IPS-18c (cell line): Measurements from ENCODE around the gene EDN1.

Experiments
- H3K4me3 ChIP-seq: 2 replicates; pipeline ENCODE4 v1.7.0; 2013; ENCODE audit warnings: low read depth, mild to moderate bottlenecking, low read length, moderate library complexity; ENCODE audit not compliant: insufficient read depth
- H3K9me3 ChIP-seq: one replicate; pipeline ENCODE4 v1.6.1; 2013; ENCODE audit warnings: mild to moderate bottlenecking, low read length, moderate library complexity; ENCODE audit not compliant: control insufficient read depth, insufficient read depth

The EDN1 gene

DNA sequence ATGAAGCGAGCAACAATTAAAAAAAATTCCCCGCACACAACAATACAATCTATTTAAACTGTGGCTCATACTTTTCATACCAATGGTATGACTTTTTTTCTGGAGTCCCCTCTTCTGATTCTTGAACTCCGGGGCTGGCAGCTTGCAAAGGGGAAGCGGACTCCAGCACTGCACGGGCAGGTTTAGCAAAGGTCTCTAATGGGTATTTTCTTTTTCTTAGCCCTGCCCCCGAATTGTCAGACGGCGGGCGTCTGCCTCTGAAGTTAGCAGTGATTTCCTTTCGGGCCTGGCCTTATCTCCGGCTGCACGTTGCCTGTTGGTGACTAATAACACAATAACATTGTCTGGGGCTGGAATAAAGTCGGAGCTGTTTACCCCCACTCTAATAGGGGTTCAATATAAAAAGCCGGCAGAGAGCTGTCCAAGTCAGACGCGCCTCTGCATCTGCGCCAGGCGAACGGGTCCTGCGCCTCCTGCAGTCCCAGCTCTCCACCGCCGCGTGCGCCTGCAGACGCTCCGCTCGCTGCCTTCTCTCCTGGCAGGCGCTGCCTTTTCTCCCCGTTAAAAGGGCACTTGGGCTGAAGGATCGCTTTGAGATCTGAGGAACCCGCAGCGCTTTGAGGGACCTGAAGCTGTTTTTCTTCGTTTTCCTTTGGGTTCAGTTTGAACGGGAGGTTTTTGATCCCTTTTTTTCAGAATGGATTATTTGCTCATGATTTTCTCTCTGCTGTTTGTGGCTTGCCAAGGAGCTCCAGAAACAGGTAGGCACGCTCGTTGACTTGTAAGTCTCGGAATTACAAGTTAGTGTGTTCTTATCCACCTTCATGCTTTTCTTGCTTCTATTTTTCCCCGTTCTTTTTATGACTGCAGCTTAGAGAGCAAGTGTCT is at the start of gene EDN1:
Gene EDN1 (plus strand): TSS at position 429 of the 888 bp plus-strand sequence. CDS start 269 bp downstream, at position 698.
- Histone ChIP-seq H3K4me3 (peak within 1 kb of the TSS; percentile 57), H3K9me3 (no peaks in the 10 kb centered on the region)

DNA sequence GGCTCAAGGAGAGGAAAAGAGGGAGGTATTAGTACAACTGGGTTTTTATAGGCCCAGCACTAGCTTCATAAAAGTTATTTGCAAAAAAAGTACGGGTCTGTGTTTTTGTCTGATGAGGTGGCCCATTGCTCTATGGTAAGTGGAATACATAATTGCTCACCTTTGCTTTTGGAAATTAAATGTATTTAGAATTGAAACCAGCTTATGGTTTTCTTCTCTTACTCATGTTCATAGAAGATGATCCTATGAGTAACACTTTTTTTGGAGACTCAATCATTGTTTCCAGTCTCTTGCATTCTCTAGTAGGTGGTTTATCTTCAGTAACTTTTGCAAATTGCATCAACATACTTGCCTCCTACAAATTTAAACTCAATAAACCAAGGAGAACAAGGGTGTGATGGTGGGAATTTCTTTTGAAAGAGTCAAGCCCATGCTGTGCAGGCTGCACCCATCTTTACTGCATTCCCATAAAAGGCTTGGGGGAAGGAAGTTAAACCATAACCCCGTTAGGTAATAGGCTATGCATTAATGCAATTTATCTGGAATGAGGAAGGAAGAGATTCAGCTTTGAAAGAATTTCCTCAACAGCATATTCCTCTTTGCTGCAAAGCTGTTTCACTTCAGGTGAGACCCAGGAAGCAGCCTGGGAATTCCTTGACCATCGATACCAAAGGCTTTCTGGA is 48.5 kb upstream of the EDN1 start:
- Histone ChIP-seq H3K4me3 (no peak overlapping the region), H3K9me3 (no peaks in the 10 kb centered on the region)

DNA sequence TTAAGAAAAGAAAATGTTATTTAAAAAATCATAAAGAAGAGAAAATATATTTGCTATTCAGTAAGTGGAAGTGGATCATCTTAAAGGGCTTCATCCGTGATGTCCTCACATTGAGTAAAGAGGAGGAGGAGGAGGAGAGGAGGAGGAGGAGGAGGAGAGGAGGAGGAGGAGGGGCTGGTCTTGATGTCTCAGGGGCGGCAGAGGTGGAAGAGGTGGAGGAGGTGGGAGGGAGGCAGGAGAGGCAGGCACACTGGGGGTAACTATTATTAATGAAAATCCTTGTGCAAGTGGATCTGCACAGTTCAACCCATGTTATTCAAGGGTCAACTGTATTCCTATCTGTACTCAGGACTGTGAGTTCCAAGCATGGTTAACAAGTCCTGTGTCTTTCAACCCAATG is 47.0 kb upstream of the EDN1 start:
- Histone ChIP-seq H3K9me3 (no peaks in the 10 kb centered on the region), H3K4me3 (no peak overlapping the region)

DNA sequence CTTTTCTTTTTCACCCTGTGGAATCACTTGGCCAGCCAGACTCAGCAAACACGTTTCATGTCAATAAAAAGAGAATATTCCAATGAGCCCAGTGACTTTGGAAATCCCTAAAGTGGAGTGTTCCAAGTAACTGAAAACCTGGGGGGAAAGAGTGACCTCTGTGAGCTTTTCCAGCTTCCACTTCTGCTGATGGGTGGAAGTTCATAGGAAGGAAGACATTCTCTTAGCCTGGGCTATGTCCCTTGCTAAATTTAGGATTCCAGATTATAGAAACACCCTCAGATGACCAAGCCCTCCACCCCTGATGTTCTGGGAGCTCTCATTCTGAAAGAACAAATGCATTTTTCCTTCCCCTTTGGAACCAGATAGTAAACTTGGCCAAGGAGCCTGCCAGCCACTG is 44.8 kb upstream of the EDN1 start:
- no peaks in the 10 kb centered on the region for H3K9me3 ChIP-seq
- no peak overlapping the region for H3K4me3 ChIP-seq

DNA sequence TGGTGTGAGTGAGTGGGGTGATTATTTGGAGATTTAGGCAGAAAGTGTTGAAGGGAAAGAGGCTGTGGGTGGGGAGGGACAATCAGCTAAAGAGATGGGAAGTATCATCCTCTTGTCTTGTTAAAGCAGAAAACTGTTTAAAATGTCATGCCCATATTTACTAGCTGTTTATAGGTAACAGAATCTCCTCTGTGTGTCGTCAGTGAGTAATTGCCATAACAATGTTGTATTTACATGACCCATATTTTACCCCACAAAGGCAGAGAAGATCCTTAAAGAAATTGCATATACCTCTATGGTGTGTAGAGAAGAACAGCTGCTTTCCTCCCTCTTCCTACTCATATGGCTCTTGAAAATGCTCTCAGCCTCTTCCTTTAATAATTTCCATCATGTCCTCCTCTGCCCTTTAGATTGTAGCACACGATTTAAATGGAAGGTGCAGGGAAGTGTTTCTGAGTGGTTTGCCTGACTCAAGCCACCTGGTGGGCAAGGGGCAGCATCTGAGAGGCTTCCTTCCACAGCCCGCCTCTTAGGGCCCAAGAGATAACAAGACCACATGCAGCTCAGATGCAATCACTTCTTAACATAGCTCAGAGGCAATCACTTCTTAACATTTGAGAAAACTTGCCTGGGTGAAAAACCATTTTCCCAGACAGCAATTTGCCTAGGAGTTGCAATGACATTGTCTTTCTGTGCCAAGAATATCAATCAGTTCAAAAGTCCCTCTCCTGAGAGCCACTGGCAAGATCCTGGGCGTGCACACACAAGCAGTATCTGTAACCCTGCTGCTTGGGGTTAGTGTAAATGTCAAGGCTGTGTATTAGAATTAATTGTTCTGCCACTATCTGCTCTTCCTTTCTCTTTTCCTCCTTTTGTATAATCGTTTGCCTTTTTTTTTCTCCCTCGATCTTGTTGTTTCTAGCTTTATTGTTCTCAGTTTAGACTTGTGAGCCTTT is 44.1 kb upstream of the EDN1 start:
- no peak overlapping the region for H3K4me3 ChIP-seq
- H3K9me3 ChIP-seq, result no peaks in the 10 kb centered on the region

DNA sequence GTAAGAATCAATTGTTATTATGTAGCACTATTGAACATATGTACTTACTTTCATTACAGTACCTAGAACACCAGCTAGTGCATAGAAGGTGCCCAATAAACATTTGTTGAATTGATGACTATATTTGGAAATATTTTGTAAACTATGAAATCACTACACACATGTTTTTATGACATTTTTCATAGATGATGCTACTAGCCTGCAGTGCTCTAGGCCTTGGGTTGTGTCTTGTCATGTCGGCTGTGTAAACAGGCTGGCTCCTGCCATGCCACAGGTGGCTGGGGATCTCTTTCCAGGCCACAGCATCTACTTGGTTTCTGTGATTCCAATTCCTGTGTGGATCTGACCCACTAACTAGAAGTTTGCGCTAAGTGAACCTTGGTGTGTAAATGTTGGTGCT is 43.3 kb upstream of the EDN1 start:
- Histone ChIP-seq H3K9me3 (no peaks in the 10 kb centered on the region), H3K4me3 (no peak overlapping the region)

GRCh38 chr6:12249541-12250382 is 40.4 kb upstream of the EDN1 start:
- Histone ChIP-seq H3K4me3 (no peak overlapping the region), H3K9me3 (no peaks in the 10 kb centered on the region)

- H3K4me3 ChIP-seq, result no peak overlapping the region
- no peaks in the 10 kb centered on the region for H3K9me3 ChIP-seq
These were observed 39.8 kb upstream of the EDN1 start for GRCh38 chr6:12250383-12250770.

DNA sequence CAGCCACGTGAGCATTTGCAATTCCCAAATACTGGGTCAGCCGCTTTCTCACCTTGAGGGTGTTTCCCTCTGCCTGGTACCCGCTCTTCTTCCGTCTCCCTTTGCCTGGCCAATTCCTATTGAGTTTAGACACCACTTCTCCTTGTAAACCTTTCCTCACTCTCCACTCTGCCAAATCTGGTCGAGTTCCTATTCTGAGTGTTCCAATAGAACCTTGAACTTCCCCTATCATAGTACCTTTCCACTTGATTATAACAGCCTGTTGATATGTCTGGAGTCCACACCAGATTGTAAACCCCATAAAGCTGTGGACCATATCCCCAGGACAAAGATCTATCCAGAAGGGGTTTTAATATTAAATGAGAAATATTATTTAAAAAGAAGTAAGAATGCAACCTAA is 36.0 kb upstream of the EDN1 start:
- no peaks in the 10 kb centered on the region for H3K9me3 ChIP-seq

DNA sequence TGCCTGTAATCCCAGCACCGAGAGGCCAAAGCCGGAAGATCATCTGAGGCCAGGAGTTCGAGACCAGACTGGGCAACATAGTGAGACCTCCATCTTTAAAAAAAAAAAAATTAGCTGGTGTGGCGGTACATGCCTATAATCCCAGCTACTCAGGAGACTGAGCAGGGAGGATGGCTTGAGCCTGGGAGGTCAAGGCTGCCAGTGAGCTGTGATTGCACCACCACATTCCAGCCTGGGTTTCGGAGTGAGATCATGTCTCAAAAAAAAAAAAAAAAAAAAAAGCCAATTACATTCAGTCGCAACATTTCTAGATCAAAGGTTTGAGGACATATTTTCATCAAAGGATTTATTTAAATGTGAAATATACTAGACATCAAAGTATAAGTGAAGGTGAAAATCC is 32.0 kb upstream of the EDN1 start:
- Histone ChIP-seq H3K9me3 (no peaks in the 10 kb centered on the region), H3K4me3 (no peak overlapping the region)

More for the DNA sequence above, 36.0 kb upstream of the EDN1 start:
- H3K4me3 ChIP-seq, result no peak overlapping the region

- no peak overlapping the region for H3K4me3 ChIP-seq
- no peaks in the 10 kb centered on the region for H3K9me3 ChIP-seq
These were observed 31.5 kb upstream of the EDN1 start for GRCh38 chr6:12258591-12259075.

DNA sequence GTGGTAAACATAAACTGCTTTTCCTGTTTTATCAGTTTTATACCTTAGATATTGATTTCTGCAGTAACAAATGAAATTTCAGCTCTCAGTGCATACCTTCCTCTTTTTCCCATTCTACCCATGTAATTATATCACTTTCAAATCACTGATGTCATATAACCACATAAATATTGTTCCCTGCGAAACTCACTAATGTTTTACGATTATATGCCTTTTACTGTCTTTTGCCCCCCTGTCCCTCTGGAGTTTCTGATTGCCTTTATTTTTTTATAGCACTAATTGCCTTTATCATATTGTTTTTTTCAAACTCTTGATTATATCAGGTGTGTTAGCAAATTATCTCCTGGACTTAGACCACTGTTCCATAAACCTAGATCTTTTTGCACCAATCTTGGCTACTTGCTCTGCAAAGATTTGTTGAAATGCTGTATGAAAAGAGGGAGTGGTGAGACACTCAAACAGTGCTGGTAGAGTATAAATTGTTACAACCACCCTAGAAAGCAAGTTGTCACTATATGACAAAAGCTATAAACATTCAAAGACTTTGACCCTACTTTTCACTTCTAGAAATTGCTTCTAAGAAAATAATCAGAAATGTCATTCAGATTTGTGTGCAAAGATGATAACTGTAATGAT is 29.6 kb upstream of the EDN1 start:
- Histone ChIP-seq H3K9me3 (no peaks in the 10 kb centered on the region), H3K4me3 (no peak overlapping the region)

GRCh38 chr6:12261502-12261901 is 28.7 kb upstream of the EDN1 start:
- no peak overlapping the region for H3K4me3 ChIP-seq
- no peaks in the 10 kb centered on the region for H3K9me3 ChIP-seq

DNA sequence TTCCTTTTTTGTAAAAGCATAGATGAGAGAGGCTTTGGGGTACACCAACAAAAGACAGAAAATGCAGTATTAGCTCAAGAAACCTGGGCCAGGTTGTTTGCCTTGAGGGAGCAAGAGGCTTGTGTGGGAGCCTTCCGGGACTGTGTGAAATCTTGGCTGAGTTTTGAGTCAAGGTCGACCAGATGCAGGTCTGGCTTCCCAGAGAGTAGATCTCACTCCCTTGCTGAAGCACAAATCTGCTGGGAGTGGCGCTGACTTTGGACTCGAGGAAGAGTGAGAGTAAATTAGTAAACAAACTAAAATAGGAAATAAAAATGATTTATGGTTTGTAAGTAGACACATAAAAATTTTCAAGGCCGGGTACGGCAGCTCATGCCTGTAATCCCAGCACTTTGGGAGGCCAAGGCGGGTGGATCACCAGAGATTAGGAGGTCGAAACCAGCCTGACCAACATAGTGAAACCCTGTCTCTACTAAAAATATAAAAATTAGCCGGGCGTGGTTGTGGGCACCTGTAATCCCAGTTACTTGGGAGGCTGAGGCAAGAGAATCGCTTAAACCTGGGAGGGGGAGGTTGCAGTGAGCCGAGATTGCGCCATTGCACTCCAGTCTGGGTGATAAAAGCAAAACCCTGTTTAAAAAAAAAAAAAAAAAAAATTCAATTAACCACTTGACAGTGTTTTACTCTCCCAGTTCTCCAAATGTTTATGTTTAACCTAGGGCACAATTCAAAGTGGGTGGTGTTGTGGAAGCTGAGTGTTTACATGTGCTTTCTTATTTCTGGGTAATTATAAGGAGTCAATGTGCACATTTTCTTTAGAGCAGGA is 27.7 kb upstream of the EDN1 start:
- Histone ChIP-seq H3K4me3 (no peak overlapping the region), H3K9me3 (no peaks in the 10 kb centered on the region)

DNA sequence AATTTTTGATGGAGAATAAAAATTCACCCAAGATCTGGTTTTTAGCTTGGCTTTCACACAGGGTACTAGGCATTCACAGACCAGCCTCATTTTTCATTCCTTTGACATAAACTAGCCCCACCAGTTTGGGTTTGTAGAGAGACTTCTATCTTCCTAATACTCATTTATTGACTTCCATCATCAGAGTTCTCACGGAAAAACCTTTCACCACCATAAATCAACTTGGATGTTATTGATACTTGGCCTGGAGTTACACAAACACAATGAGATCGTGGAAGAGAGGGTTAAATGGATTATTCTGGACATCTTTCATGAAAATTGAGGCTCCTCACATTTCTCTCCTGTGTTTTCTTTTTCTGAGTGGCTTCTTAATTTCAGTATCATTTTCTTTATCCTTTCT is 26.8 kb upstream of the EDN1 start:
- peaks cover 2% of the 10 kb centered on the region for H3K9me3 ChIP-seq
- no peak overlapping the region for H3K4me3 ChIP-seq
